Small intestine (tissue), 7 donors: ENCODE measurements around the gene ACBD7. TPM values are rescaled to one million over a fixed set of nuclear protein-coding genes. Genes with fewer than 3 reads are reported as not detected.

Experiments used
- DNase-seq, 2 donors: peaks; one replicate each; pipeline versions ENCODE4 v3.0.0 to v3.0.0-alpha.2; 2013
- FAIRE-seq: peaks from 2 replicates; lab custom pipeline; 2012; peaks lifted over from hg19 to GRCh38; lab: Jason Lieb, UNC
- H3K27ac ChIP-seq, 3 donors: one replicate each; pipeline ENCODE4 v1.5.1; 2013; ENCODE audit warnings: low read length in 2 of 3, mild to moderate bottlenecking in 2 of 3, control low read depth in 1 of 3, inconsistent platforms in 1 of 3, low read depth in 1 of 3, moderate library complexity in 1 of 3
- H3K27me3 ChIP-seq, 3 donors: one replicate each; pipeline ENCODE4 v1.6.1; 2013; ENCODE audit warnings: low read length in 3 of 3, inconsistent platforms in 1 of 3; ENCODE audit not compliant: control insufficient read depth in 3 of 3, insufficient read depth in 3 of 3
- H3K36me3 ChIP-seq, 3 donors: one replicate each; pipeline ENCODE4 v1.6.1; 2013; ENCODE audit warnings: low read length in 3 of 3, inconsistent platforms in 1 of 3, low read depth in 1 of 3, mild to moderate bottlenecking in 1 of 3, moderate library complexity in 1 of 3; ENCODE audit not compliant: control insufficient read depth in 3 of 3, insufficient read depth in 2 of 3
- H3K4me1 ChIP-seq, 3 donors: one replicate each; pipeline ENCODE4 v1.6.1; 2013; ENCODE audit warnings: low read length in 2 of 3, inconsistent platforms in 1 of 3, low read depth in 1 of 3, mild to moderate bottlenecking in 1 of 3, moderate library complexity in 1 of 3; ENCODE audit not compliant: control insufficient read depth in 3 of 3, insufficient read depth in 2 of 3
- H3K4me3 ChIP-seq, 3 donors: one replicate each; pipeline ENCODE4 v1.5.1; 2013; ENCODE audit warnings: low read length in 3 of 3, control low read depth in 1 of 3, inconsistent platforms in 1 of 3, low read depth in 1 of 3, mild to moderate bottlenecking in 1 of 3, moderate library complexity in 1 of 3
- H3K9me3 ChIP-seq, 2 donors: one replicate each; pipeline ENCODE4 v1.6.1; 2013; ENCODE audit warnings: low read depth in 1 of 2, low read length in 1 of 2; ENCODE audit not compliant: control insufficient read depth in 2 of 2, insufficient read depth in 1 of 2
- WGBS, 3 donors: extraction: QIAGEN DNeasy Blood & Tissue Kit; methylation state at CpG; one replicate each; pipeline ENCODE4 v1.1.7; 2013; 5-methylcytosine and 5-hydroxymethylcytosine counted together
- polyA plus RNA-seq, 4 donors: library from polyadenylated mRNA; stranded (reverse) in 3 of 4; unstranded in 1 of 4; fragments of 200-250 nt in 3 of 4; fragments of 120-200 nt in 1 of 4; gene quantifications; one replicate each; pipeline versions ENCODE4 v1.2.1 to v1.2.3, GENCODE V29; 2013
- donor health status: healthy with polysubstance abuse.
- donor health status: control.
- donor health status: control.
- donor health status: Bipolar disorder and iron deficiency.
- donor health status: healthy.

The ACBD7 gene
- polyA plus RNA-seq, 4 donors = 0.79 to 1.4 TPM; not detected in 2

- Histone ChIP-seq H3K36me3 (peaks cover 9 to 55% (median 11%) of the 10 kb centered on the region in 3 donors), H3K27me3 (no peaks in the 10 kb centered on the region), H3K4me1 (peaks cover 0 to 2% (median 0%) of the 10 kb centered on the region in 3 donors), H3K4me3 (no peak overlapping the region), H3K27ac (no peak overlapping the region), H3K9me3 (no peaks in the 10 kb centered on the region)
- 47 to 50% (median 49%) methylated on average over 8 of the region's 8 CpGs for WGBS, 3 donors
- DNase-seq (peak; percentile 79 to 85), FAIRE-seq (no peak)
These were observed 17.9 kb upstream of the ACBD7 start for GRCh38 chr10:15106352-15107013.

GRCh38 chr10:15103513-15103912 is 14.9 kb upstream of the ACBD7 start:
- WGBS, 3 donors = 89 to 95% (median 95%) methylated on average over 9 of the region's 9 CpGs
- FAIRE-seq = no peak

GRCh38 chr10:15099886-15100285 is 11.3 kb upstream of the ACBD7 start:
- peak; percentile 33 to 47 for DNase-seq
- WGBS, 3 donors = 10 to 70% (median 44%) methylated on average over 4 of the region's 4 CpGs
- Histone ChIP-seq H3K4me1 (peaks cover 4 to 19% (median 10%) of the 10 kb centered on the region in 3 donors), H3K27me3 (no peaks in the 10 kb centered on the region), H3K9me3 (no peaks in the 10 kb centered on the region), H3K27ac (peak overlapping the region in 1 of 3 donors; percentile 36), H3K36me3 (peaks cover 4 to 42% (median 7%) of the 10 kb centered on the region in 3 donors), H3K4me3 (no peak overlapping the region)
- FAIRE-seq = no peak

More at GRCh38 chr10:15103513-15103912, 14.9 kb upstream of the ACBD7 start:
- DNase-seq = no peak
- H3K4me3 ChIP-seq = no peak overlapping the region
- H3K27me3 ChIP-seq = no peaks in the 10 kb centered on the region
- peaks cover 6 to 14% (median 7%) of the 10 kb centered on the region in 3 donors for H3K4me1 ChIP-seq
- H3K9me3 ChIP-seq = no peaks in the 10 kb centered on the region
- H3K36me3 ChIP-seq = peaks cover 7 to 50% (median 8%) of the 10 kb centered on the region in 3 donors
- H3K27ac ChIP-seq = no peak overlapping the region

GRCh38 chr10:15097011-15097812 is 8.6 kb upstream of the ACBD7 start, which contains the start of gene RPP38:
Gene RPP38 (plus strand): TSS chr10:15097355. CDS start chr10:15103315, 5,960 bp downstream.
- WGBS, 3 donors = 0% methylated on average over 70 to 84 of the region's 84 CpGs

GRCh38 chr10:15096661-15097010 is 8.1 kb upstream of the ACBD7 start:
- no peaks in the 10 kb centered on the region for H3K27me3 ChIP-seq
- H3K36me3 ChIP-seq = peaks cover 0 to 16% (median 3%) of the 10 kb centered on the region in 3 donors
- 1% methylated on average over 11 of the region's 11 CpGs for WGBS, 3 donors
- H3K9me3 ChIP-seq = no peaks in the 10 kb centered on the region
- peak overlapping the region in 2 of 3 donors; percentile 99 to 100 for H3K27ac ChIP-seq
- no peak for DNase-seq
- no peak for FAIRE-seq
- peak overlapping the region; percentile 71 to 85 (median 76) for H3K4me3 ChIP-seq
- peaks cover 4 to 19% (median 10%) of the 10 kb centered on the region in 3 donors for H3K4me1 ChIP-seq

More at GRCh38 chr10:15097011-15097812, 8.6 kb upstream of the ACBD7 start, which contains the start of gene RPP38:
- FAIRE-seq (no peak), DNase-seq (peak; percentile 95 to 98)
- H3K4me3 ChIP-seq = peak within 1 kb of the TSS; percentile 71 to 85 (median 76)
- H3K27ac ChIP-seq = peak within 1 kb of the TSS; percentile 80 to 100 (median 99)
- H3K9me3 ChIP-seq = no peaks in the 10 kb centered on the region
- peaks cover 2 to 21% (median 3%) of the 10 kb centered on the region in 3 donors for H3K36me3 ChIP-seq
- peaks cover 4 to 19% (median 10%) of the 10 kb centered on the region in 3 donors for H3K4me1 ChIP-seq
- no peaks in the 10 kb centered on the region for H3K27me3 ChIP-seq

GRCh38 chr10:15092855-15093408 is 4.4 kb upstream of the ACBD7 start:
- Histone ChIP-seq H3K36me3 (no peaks in the 10 kb centered on the region), H3K27me3 (no peaks in the 10 kb centered on the region), H3K4me3 (no peak overlapping the region), H3K9me3 (no peaks in the 10 kb centered on the region), H3K27ac (no peak overlapping the region), H3K4me1 (peaks cover 0 to 4% (median 3%) of the 10 kb centered on the region in 3 donors)
- WGBS, 3 donors = 88 to 96% (median 90%) methylated on average over 16 of the region's 16 CpGs
- FAIRE-seq (no peak), DNase-seq (no peak)

GRCh38 chr10:15091418-15091817 is 2.8 kb upstream of the ACBD7 start:
- Histone ChIP-seq H3K27ac (no peak overlapping the region), H3K9me3 (no peaks in the 10 kb centered on the region), H3K4me3 (no peak overlapping the region), H3K4me1 (peaks cover 0 to 4% (median 3%) of the 10 kb centered on the region in 3 donors), H3K27me3 (no peaks in the 10 kb centered on the region), H3K36me3 (no peaks in the 10 kb centered on the region)
- FAIRE-seq (no peak), DNase-seq (no peak)
- WGBS, 3 donors = 83 to 85% (median 84%) methylated on average over 5 of the region's 5 CpGs

- 10 to 28% (median 26%) methylated on average over 7 of the region's 7 CpGs for WGBS, 3 donors
- FAIRE-seq (peak; percentile 67), DNase-seq (peak; percentile 62 to 97)
- Histone ChIP-seq H3K36me3 (no peaks in the 10 kb centered on the region), H3K4me3 (peak overlapping the region in 2 of 3 donors; percentile 27 to 33), H3K27ac (peak overlapping the region in 2 of 3 donors; percentile 22 to 54), H3K9me3 (no peaks in the 10 kb centered on the region), H3K27me3 (no peaks in the 10 kb centered on the region), H3K4me1 (peaks cover 0 to 4% (median 0%) of the 10 kb centered on the region in 3 donors)
These were observed 4.1 kb downstream of the ACBD7 start for GRCh38 chr10:15084502-15084922.
